K562 (cell line): ENCODE data around the gene HSPA1B. TPM values are rescaled to one million over a fixed set of nuclear protein-coding genes. Genes with fewer than 3 reads are reported as not detected.

Source experiments
- ATAC-seq: fragments of 200-7000 bp; cut with Tn5 transposase; 3 replicates; pipeline ENCODE4 v1.9.1; 2020; ENCODE audit warnings: moderate library complexity
- BruUV-seq: library from RNA; stranded (reverse); fragments of 400-500 nt; replicated peaks from 2 replicates; lab custom pipeline; 2021; lab: Mats Ljungman, UMichigan
- CTCF ChIA-PET: fragments of 300-600 bp; formaldehyde crosslinking; extraction: SDS; loops from one replicate; lab custom pipeline; 2021; ENCODE audit warnings: low intra/inter-chr PET ratio; lab: Yijun Ruan, JAX
- POLR2A ChIA-PET: fragments of 300-600, 350-650 bp; sonication (Branson Sonifier 250); formaldehyde crosslinking; extraction: SDS; loops from one replicate; lab custom pipeline; 2021; ENCODE audit warnings: antibody characterized with exemption, inconsistent platforms; lab: Yijun Ruan, JAX
- DNase-seq, 4 experiments: peaks; one replicate each; pipeline versions ENCODE4 v3.0.0 to v3.0.0-alpha.2; 2011 to 2018; ENCODE audit warnings: low spot score in 3 of 4, mixed read lengths in 3 of 4; ENCODE audit errors: extremely low read depth in 1 of 4
- FAIRE-seq: peaks from 2 replicates; lab custom pipeline; 2011; peaks lifted over from hg19 to GRCh38; lab: Jason Lieb, UNC
- H2AFZ ChIP-seq: 2 replicates; pipeline ENCODE4 v1.6.0; 2011; ENCODE audit warnings: low read depth, low read length, control low read depth, inconsistent platforms
- H3K27ac ChIP-seq: fragments of 200-600 bp; 3 replicates; pipeline ENCODE4 v1.8.0; 2011; ENCODE audit warnings: low read depth, mild to moderate bottlenecking, control low read depth, inconsistent platforms, low read length, moderate library complexity, mixed read lengths; ENCODE audit errors: extremely low read depth
- H3K27me3 ChIP-seq, 2 experiments: fragments of 300-600 bp in 1 of 2; 2 replicates in 1 of 2; 3 replicates in 1 of 2; pipeline versions ENCODE4 v1.6.0 to v1.8.0; 2011; ENCODE audit warnings: inconsistent platforms in 2 of 2, low read length in 2 of 2, mild to moderate bottlenecking in 1 of 2, mixed read lengths in 1 of 2, moderate library complexity in 1 of 2; ENCODE audit not compliant: control insufficient read depth in 2 of 2, insufficient read depth in 2 of 2
- H3K36me3 ChIP-seq: fragments of 300-600 bp; 3 replicates; pipeline ENCODE4 v1.8.0; 2011; ENCODE audit warnings: mild to moderate bottlenecking, low read length, inconsistent platforms; ENCODE audit not compliant: control insufficient read depth, insufficient read depth
- H3K4me1 ChIP-seq, 2 experiments: fragments of 200-600 bp in 1 of 2; replicated peaks in 1 of 2; 2 replicates in 1 of 2; 3 replicates in 1 of 2; pipeline versions ENCODE4 v1.5.1 to v1.8.0; 2011; ENCODE audit warnings: inconsistent platforms in 2 of 2, low read length in 2 of 2, mild to moderate bottlenecking in 1 of 2, mixed read lengths in 1 of 2, moderate library complexity in 1 of 2; ENCODE audit not compliant: control insufficient read depth in 2 of 2, insufficient read depth in 2 of 2
- H3K4me2 ChIP-seq: 2 replicates; pipeline ENCODE4 v1.6.1; 2011; ENCODE audit warnings: low read length, control low read depth, inconsistent platforms, mixed read lengths; ENCODE audit not compliant: insufficient read depth
- H3K4me3 ChIP-seq: fragments of 200-600 bp; sonication (generic), shearing (Covaris generic); 2 replicates; pipeline ENCODE4 v1.5.1; 2016; ENCODE audit warnings: control low read depth, inconsistent platforms
- H3K79me2 ChIP-seq: fragments of 200-600 bp; 3 replicates; pipeline ENCODE4 v1.8.0; 2011; ENCODE audit warnings: low read length, inconsistent platforms; ENCODE audit not compliant: control insufficient read depth, insufficient read depth
- H3K9ac ChIP-seq, 2 experiments: 2 replicates each; pipeline versions ENCODE4 v1.6.0 to v1.6.1; 2011; ENCODE audit warnings: low read depth in 2 of 2, low read length in 2 of 2, control low read depth in 1 of 2, inconsistent platforms in 1 of 2, mild to moderate bottlenecking in 1 of 2, mixed read lengths in 1 of 2; ENCODE audit not compliant: insufficient read depth in 1 of 2
- H3K9me1 ChIP-seq: one replicate; pipeline ENCODE4 v1.6.0; 2011; ENCODE audit warnings: inconsistent platforms, mild to moderate bottlenecking, low read length, moderate library complexity; ENCODE audit not compliant: control insufficient read depth, insufficient read depth
- H3K9me3 ChIP-seq: replicated peaks from 2 replicates; pipeline ENCODE4 v1.5.1; 2011; ENCODE audit warnings: low read depth, low read length, inconsistent platforms; ENCODE audit not compliant: control insufficient read depth, insufficient read depth
- H4K20me1 ChIP-seq: replicated peaks from 2 replicates; pipeline ENCODE4 v1.6.1; 2011; ENCODE audit warnings: low read length, inconsistent platforms, mixed read lengths; ENCODE audit not compliant: control insufficient read depth, insufficient read depth
- FOXM1 ChIP-seq, 2 experiments: fragments of 450-650 bp in 1 of 2; sonication (generic) in 1 of 2; formaldehyde crosslinking in 1 of 2; IDR thresholded peaks; 2 replicates each; pipeline versions ENCODE4 v1.6.1 to v1.9.0; 2017 to 2022; ENCODE audit warnings: low read depth in 2 of 2, mild to moderate bottlenecking in 2 of 2, missing genetic modification reagents in 1 of 2, moderate library complexity in 1 of 2
- HNRNPUL1 ChIP-seq: fragments of 200-400 bp; formaldehyde crosslinking; IDR thresholded peaks from 2 replicates; pipeline ENCODE4 v1.6.1; 2017; ENCODE audit warnings: low read length
- JUND ChIP-seq, 2 experiments: IDR thresholded peaks; 2 replicates in 1 of 2; 3 replicates in 1 of 2; pipeline ENCODE4 v1.6.1; 2011; ENCODE audit warnings: borderline replicate concordance in 2 of 2, low read depth in 2 of 2, low read length in 2 of 2, improper control_type of control experiment in 1 of 2, missing biosample characterization in 1 of 2, missing genetic modification characterization in 1 of 2, missing genetic modification reagents in 1 of 2
- KLF6 ChIP-seq: fragments of 250-450 bp; sonication (Bioruptor Pico); IDR thresholded peaks from 2 replicates; pipeline ENCODE4 v1.4.0; 2020; ENCODE audit warnings: mild to moderate bottlenecking, moderate library complexity, borderline replicate concordance
- MEF2D ChIP-seq: conservative IDR thresholded peaks from 2 replicates; pipeline ENCODE4 v1.6.1; 2016; ENCODE audit warnings: low read depth, missing genetic modification characterization, missing compliant biosample characterization
- MYC ChIP-seq, 2 experiments: fragments of 250-450 bp in 1 of 2; sonication (Bioruptor Pico) in 1 of 2; IDR thresholded peaks; 2 replicates each; pipeline versions ENCODE4 v1.5.1 to v1.6.1; 2012 to 2021; ENCODE audit warnings: low read depth in 2 of 2, borderline replicate concordance in 1 of 2, improper control_type of control experiment in 1 of 2, low read length in 1 of 2, mild to moderate bottlenecking in 1 of 2, moderate library complexity in 1 of 2
- NCOA4 ChIP-seq: fragments of 450-650 bp; IDR thresholded peaks from 2 replicates; pipeline ENCODE4 v1.6.1; 2018; ENCODE audit warnings: mild to moderate bottlenecking; ENCODE audit not compliant: partially characterized antibody
- NFIC ChIP-seq: fragments of 450-650 bp; IDR thresholded peaks from 2 replicates; pipeline ENCODE4 v1.6.1; 2017; ENCODE audit warnings: mild to moderate bottlenecking, inconsistent platforms
- POLR2AphosphoS2 ChIP-seq: IDR thresholded peaks from 2 replicates; pipeline ENCODE4 v1.6.1; 2012; ENCODE audit warnings: low read length, improper control_type of control experiment
- SAP30 ChIP-seq: fragments of 200-600 bp; sonication (generic); IDR thresholded peaks from 2 replicates; pipeline ENCODE4 v1.6.1; 2012; ENCODE audit warnings: borderline replicate concordance, low read depth, mild to moderate bottlenecking, moderate library complexity, low read length, control low read depth, inconsistent platforms; ENCODE audit not compliant: insufficient read depth, poor library complexity, severe bottlenecking
- WGBS: fragments of 100-300 bp; shearing (Covaris generic); methylation state at CpG from one replicate; pipeline ENCODE4 v1.1.6; 2016; ENCODE audit warnings: low coverage, mixed read lengths; ENCODE audit not compliant: insufficient coverage; ENCODE audit errors: missing lambda C conversion rate; 5-methylcytosine and 5-hydroxymethylcytosine counted together
- in situ Hi-C: fragments of 300-500 bp; cut with MboI; formaldehyde crosslinking; loops from 4 replicates; pipeline ENCODE4 v1.15.0; 2018; ENCODE audit warnings: inconsistent platforms, mixed read lengths
- intact Hi-C: fragments of 100-400 bp; cut with micrococcal nuclease; formaldehyde crosslinking; loops from 2 replicates; pipeline ENCODE4 v1.14.2; 2022
- polyA plus RNA-seq, 8 experiments: library from polyadenylated mRNA; depleted of rRNA in 4 of 8; stranded (reverse) in 5 of 8; unstranded in 3 of 8; fragments of >200 nt; fragmentation: Nextera tagmentation in 2 of 8; fragmentation: Illumina TruSeq in 1 of 8; extraction: Ambion mirVana in 2 of 8; extraction: Trizol in 1 of 8; gene quantifications; 2 replicates each; pipeline versions ENCODE4 v1.2.1 to v1.2.3, GENCODE V29; 2011 to 2014; ENCODE audit warnings: inconsistent platforms in 1 of 8, missing spikeins in 1 of 8
- total RNA-seq, 7 experiments: library from RNA; depleted of rRNA in 6 of 7; stranded (reverse); fragments of >200 nt in 6 of 7; fragmentation: Illumina TruSeq in 2 of 7; extraction: Trizol in 2 of 7; gene quantifications; 2 replicates each; pipeline versions ENCODE4 v1.2.1 to v1.2.3, GENCODE V29; 2011 to 2021; ENCODE audit warnings: low replicate concordance in 1 of 7
- TF ChIP-seq, protein P1 (sequence below): fragments of 450-650 bp; formaldehyde crosslinking; IDR thresholded peaks from 2 replicates; pipeline ENCODE4 v1.4.0; 2020; ENCODE audit warnings: mild to moderate bottlenecking, moderate library complexity
- TF ChIP-seq, protein P2 (sequence below): fragments of 200-400 bp; formaldehyde crosslinking; IDR thresholded peaks from 2 replicates; pipeline ENCODE4 v1.6.1; 2017; ENCODE audit warnings: mild to moderate bottlenecking, low read depth, low read length, moderate library complexity

The HSPA1B gene
- total and polyA plus RNA-seq, 9 of the 15 experiments (the other 6 are each of a cell fraction or from before 2014, with no cell fraction given): 0.27 to 227 (median 51.2) TPM

DNA sequence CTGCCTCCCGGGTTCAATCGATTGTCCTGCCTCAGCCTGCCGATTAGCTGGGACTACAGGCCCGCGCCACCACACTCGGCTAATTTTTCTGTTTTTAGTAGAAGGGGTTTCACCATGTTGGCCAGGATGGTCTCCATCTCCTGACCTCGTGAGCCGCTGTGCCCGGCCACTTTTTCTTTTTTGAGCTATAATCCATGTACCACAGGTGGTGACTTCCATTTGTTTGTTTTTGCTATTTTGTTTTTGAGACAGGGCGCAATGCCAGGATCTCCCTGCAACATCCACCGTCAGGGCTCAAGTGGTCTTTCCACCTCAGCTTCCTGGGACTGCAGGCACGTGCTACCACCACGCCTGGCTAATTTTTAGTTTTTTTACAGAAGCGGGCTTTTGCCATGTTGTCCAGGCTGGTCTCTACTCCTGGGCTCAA, 8.5 kb downstream of the HSPA1B start (continued):
- TF ChIP-seq MYC (IDR thresholded peaks at IDR 0.05; ENCODE audit: low read depth, low read length) (peak; percentile 59; the same call in 1 of the 2 replicates), MYC (CRISPR knock-in tag; IDR thresholded peaks at IDR 0.05; ENCODE audit: borderline replicate concordance, low read depth) (no peak), HNRNPUL1 (no peak), NCOA4 (no peak)

DNA sequence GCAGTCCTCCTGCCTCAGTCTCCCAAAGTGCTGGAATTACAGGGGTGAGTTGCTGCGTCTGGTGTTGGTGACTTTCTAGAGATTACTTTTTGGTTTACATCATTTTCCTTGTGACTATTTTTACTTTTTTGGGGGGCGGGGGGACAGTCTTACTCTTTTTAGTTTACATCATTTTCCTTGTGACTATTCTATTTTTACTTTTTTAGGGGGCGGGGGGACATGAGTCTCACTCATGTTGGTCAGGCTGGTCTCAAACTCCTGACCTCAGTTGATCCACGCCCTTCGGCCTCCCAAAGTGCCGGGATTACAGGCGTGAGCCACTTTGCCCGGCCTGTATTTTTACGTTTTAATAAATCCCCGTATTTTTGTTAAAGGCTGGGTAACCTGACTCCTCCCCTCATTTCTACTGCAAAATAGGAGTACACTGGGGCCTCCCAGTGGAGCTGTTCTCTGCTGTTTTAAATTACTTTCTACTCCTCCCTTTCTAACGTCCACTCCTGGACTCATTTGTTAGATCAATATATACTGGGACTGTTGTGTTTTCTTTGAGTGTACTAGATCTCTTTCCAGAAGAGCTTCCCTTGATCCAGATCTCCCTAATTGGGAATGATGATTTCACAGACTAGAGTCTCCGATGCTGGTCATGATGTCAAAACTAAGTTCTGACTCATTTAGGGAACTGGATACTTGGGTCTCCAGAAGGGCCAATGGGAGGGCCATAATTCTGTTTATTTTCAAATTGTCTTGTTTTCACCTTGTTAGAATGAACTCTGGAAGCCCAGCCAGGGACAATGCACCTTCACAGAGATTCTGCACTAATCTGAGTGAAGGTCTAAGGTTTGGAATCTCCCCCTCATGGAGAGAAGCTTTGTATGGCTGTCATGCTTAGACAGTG, 9.2 kb downstream of the HSPA1B start:
- no peak for FAIRE-seq
- TF ChIP-seq POLR2AphosphoS2 (0 out of 2 replicates have a peak, but pooled peaks have one; percentile 17), SAP30 (peak; percentile 54), MEF2D (tag) (peak; percentile 89), KLF6 (no peak), JUND (IDR thresholded peaks at IDR 0.05; ENCODE audit: borderline replicate concordance, low read depth, low read length) (peak; percentile 7; the same call in 1 of the 2 replicates), JUND (tag; IDR thresholded peaks at IDR 0.05; ENCODE audit: borderline replicate concordance, low read depth, low read length) (no peak), FOXM1 (IDR thresholded peaks at IDR 0.05; ENCODE audit: low read depth) (no peak; the same call in 1 of the 2 replicates), FOXM1 (CRISPR knock-in tag; IDR thresholded peaks at IDR 0.05; ENCODE audit: low read depth) (peak; percentile 29; the same call in 1 of the 2 replicates), NFIC (no peak)
- TF ChIP-seq, protein P1, sequence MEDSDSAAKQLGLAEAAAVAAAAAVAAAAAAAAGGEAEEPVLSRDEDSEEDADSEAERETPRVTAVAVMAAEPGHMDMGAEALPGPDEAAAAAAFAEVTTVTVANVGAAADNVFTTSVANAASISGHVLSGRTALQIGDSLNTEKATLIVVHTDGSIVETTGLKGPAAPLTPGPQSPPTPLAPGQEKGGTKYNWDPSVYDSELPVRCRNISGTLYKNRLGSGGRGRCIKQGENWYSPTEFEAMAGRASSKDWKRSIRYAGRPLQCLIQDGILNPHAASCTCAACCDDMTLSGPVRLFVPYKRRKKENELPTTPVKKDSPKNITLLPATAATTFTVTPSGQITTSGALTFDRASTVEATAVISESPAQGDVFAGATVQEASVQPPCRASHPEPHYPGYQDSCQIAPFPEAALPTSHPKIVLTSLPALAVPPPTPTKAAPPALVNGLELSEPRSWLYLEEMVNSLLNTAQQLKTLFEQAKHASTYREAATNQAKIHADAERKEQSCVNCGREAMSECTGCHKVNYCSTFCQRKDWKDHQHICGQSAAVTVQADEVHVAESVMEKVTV (CRISPR knock-in tag): no peak
- TF ChIP-seq, protein P2, sequence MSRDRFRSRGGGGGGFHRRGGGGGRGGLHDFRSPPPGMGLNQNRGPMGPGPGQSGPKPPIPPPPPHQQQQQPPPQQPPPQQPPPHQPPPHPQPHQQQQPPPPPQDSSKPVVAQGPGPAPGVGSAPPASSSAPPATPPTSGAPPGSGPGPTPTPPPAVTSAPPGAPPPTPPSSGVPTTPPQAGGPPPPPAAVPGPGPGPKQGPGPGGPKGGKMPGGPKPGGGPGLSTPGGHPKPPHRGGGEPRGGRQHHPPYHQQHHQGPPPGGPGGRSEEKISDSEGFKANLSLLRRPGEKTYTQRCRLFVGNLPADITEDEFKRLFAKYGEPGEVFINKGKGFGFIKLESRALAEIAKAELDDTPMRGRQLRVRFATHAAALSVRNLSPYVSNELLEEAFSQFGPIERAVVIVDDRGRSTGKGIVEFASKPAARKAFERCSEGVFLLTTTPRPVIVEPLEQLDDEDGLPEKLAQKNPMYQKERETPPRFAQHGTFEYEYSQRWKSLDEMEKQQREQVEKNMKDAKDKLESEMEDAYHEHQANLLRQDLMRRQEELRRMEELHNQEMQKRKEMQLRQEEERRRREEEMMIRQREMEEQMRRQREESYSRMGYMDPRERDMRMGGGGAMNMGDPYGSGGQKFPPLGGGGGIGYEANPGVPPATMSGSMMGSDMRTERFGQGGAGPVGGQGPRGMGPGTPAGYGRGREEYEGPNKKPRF: no peak

More for the DNA sequence above, 9.2 kb downstream of the HSPA1B start:
- H3K36me3 ChIP-seq: peaks cover 61% of the 10 kb centered on the region
- H2AFZ ChIP-seq: no peak overlapping the region
- in situ Hi-C loops (no loop called here), intact Hi-C loops (no loop called here)
- peak overlapping the region; percentile 85 for H3K4me3 ChIP-seq
- H3K27ac ChIP-seq: peak overlapping the region; percentile 88
- H4K20me1 ChIP-seq: peaks cover 30% of the 10 kb centered on the region
- H3K4me2 ChIP-seq: peak overlapping the region; percentile 94
- H3K27me3 ChIP-seq: no peaks in the 10 kb centered on the region
- H3K9me3 ChIP-seq: no peaks in the 10 kb centered on the region; the same call in 1 of the 2 replicates
- ChIA-PET CTCF (interaction anchor here (0.6 to 1.0 kb wide), 3 partner anchors 27 to 303 kb away, joined by 3 read pairs; no protein-coding TSS in a partner anchor), POLR2A (interaction anchor here (0.6 to 13.1 kb wide), 39 partner anchors 9 to 289 kb away, joined by 3 to 229 read pairs (median 5); partner anchors contain the start of genes ABHD16A, APOM, BAG6 and C6orf47)
- H3K9me1 ChIP-seq: no peaks in the 10 kb centered on the region
- peaks cover 34 to 54% of the 10 kb centered on the region in 2 experiments for H3K4me1 ChIP-seq
- ATAC-seq (no peak), DNase-seq (peak in 3 of 4 experiments; percentile 54 to 69 (median 64))
- peaks cover 70% of the 10 kb centered on the region for H3K79me2 ChIP-seq
- under 1% methylated on average over 12 of the region's 12 CpGs for whole genome bisulfite sequencing
- H3K9ac ChIP-seq: peak overlapping the region; percentile 98 to 100
- no TSS peak for BruUV-seq
